Measurements from ENCODE around the gene CEACAM4.
A peak's percentile ranks its signal among the peaks of the same experiment; 100 is the strongest.
"Not testable (repeated sequence)": the region's sequence is repeated elsewhere in the genome, so short reads cannot be mapped to it uniquely, and the experiment has no call there.

The CEACAM4 gene

DNA sequence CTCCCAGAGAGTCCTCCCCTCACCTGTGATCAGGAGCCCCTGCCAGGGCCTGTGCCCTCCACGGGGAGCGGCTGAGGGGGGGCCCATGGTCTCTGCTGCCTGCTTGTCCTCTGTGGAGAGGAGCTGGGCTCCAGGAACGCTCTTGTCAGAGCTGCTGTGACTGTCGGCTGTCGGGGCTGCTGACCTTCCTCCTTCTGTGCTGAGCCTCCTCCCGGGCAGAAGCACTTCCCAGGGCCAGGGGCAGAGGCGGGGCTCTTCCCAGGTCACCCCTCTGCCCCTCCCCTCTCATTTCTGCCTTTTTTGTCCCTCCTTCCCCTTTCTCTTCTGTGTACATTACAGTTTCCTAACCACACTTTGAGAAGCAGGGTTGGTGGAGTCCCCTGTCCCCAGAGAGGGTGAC is at the start of gene CEACAM4:
Gene CEACAM4, minus strand, starts transcription at position 198 of the 400 bp plus-strand sequence. Its CDS starts 111 bp downstream, at position 87.
- DNase-seq (ENCODE audit: low read depth, low spot score) = no peak

- DNase-seq (ENCODE audit: low read depth, low spot score) = no peak
Measured at GRCh38 chr19:41671486-41671885, 44.6 kb upstream of the CEACAM4 start.

DNA sequence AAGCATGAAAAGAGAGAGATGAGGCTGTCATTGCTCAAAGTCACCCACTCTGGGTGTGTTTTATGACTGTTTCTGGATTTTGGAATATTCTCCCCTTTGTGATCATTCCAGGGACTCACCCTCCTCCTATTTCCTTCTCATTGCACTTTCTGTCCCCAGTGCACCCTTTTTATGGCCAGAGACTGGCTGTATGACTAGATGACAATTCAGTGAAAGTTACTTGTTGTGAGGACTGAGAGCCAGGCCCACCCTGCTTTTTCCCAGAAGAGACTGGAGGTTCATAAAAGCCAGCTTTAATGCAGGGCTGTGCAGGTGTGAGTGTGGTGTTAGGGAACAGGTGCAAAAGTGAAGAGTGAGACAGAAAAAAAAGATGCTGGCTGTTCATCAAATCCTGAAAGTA is 43.9 kb upstream of the CEACAM4 start:
- DNase-seq (ENCODE audit: low read depth, low spot score) = no peak

DNA sequence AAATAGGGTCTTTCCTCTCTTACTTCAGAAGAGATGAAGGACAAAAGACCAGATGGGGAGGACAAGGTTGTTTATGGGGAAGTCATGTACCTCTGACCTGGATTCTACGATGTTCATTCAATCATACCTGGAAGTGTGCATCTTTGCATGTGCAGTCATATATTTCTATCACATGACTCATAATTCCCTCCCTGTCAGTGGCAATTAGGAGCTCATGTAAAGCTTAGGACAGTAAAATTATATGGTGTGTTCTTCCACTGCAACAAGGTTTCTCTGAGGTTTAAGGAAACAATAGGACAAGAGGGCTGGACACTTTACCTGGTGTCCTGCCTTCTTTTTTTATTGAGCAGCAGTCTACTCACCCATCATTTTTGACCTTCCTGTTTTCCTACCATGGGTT is 41.4 kb upstream of the CEACAM4 start:
- DNase-seq (ENCODE audit: low read depth, low spot score) = no peak

- no peak for DNase-seq (ENCODE audit: low read depth, low spot score)
Measured at GRCh38 chr19:41666075-41666474, 39.2 kb upstream of the CEACAM4 start.

DNA sequence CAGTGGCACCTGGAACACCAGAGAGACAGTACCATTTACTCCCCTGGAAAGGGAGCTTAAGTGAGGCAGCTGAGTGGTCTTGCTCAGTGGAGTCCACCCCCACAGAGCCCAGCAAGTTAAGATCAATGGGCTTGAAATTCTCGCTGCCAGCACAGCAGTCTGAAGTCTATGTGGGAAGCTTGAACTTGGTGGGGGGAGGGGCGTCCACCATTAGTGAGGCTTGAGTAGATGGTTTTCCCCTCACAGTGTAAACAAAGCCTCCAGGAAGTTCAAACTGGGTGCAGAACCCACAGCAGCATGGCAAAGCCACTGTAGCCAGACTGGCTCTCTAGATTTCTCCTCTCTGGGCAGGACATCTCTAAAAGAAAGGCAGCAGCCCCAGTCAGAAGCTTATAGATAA is 30.3 kb upstream of the CEACAM4 start:
- no peak for DNase-seq (ENCODE audit: low read depth, low spot score)

DNA sequence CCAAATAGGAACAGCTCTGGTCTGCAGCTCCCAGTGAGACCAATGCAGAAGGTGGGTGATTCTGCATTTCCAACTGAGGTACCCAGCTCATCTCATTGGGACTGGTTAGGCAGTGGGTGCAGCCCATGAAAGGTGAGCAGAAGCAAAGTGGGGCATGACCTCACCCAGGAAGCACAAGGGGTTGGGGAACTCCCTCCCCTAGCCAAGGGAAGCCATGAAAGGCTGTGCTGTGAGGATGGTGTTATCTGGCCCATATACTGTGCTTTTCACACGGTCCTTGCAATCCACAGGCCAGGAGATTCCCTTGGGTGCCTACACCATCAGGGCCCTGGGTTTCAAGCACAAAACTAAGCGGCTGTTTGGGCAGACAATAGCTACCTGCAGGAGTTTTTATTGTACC is 29.9 kb upstream of the CEACAM4 start:
- not testable (repeated sequence) for DNase-seq (ENCODE audit: low read depth, low spot score)

- DNase-seq (ENCODE audit: low read depth, low spot score) = no peak
Measured at GRCh38 chr19:41652250-41652649, 25.4 kb upstream of the CEACAM4 start.

DNA sequence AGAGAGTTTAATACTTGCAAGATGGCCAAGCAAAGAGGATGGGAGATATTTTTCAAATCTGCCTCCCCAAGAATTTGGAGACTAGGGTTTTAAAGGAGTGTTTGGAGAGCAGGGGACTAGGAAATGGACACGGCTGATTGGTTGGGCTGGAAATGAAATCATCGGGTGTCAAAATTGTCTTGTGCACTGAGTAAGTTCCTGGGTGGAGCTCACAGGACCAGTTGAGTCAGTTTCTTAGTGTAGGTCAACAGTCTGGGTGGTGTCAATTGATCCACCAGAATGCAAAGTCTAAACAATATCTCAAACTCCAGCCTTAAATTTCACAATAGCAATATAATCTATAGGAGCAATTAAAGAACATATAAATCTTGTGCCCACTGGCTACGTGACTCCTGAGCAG is 23.0 kb upstream of the CEACAM4 start:
- no peak for DNase-seq (ENCODE audit: low read depth, low spot score)

- no peak for DNase-seq (ENCODE audit: low read depth, low spot score)
Measured at GRCh38 chr19:41646589-41647204, 19.8 kb upstream of the CEACAM4 start.

DNA sequence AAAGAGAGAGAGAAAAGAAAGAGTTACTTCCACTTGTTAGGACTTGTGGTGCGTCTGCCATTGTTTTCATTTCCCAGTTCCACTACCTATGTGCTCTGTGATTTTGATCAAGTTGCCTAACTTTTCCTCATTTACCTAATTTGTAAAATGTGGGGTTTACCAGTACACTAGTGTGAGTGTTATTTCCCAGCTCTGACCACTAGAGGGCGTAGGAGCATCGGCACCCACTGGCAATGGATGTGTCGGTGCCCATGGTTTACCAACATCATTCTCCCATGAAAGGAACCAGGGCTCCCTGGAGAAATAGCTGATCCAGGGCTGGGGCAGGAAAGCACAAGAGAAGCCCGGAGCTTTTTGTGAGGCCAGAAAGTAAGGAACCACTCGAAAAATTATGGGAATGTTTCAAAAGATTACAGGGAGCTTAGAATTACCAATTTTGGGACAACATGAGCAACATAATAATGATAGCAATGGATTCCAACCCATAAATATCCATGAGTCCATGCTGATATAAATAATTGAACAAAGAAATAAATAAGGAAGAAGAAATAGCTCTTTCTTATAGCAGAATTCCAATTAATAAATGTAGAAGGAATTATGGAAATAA is 15.1 kb upstream of the CEACAM4 start:
- DNase-seq (ENCODE audit: low read depth, low spot score) = peak; percentile 63

DNA sequence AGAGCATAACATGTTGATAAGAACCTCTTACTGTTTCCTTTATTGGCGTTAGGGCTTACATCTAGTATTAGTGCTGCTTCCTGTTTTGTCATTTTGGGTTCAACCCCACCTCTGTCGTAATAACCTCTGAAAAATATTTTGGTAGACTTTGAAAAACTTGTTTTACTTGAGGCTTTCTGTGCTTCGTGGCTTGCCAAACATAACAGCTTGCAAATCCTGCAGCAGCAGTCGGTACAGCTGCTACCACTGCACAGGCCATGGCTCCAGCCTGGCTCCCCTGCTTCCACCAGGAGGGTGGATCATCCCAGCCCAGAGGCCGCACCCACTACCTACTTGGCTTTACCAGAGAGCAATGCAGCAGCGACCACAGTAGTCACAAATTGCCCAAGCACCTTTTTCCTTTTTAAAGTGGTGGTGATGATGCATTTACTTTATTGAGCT is 11.8 kb upstream of the CEACAM4 start:
- DNase-seq (ENCODE audit: low read depth, low spot score) = no peak

- no peak for DNase-seq (ENCODE audit: low read depth, low spot score)
Measured at GRCh38 chr19:41637484-41637883, 10.6 kb upstream of the CEACAM4 start.

GRCh38 chr19:41627966-41628675 is 1.2 kb upstream of the CEACAM4 start:
- no peak for DNase-seq (ENCODE audit: low read depth, low spot score)

DNA sequence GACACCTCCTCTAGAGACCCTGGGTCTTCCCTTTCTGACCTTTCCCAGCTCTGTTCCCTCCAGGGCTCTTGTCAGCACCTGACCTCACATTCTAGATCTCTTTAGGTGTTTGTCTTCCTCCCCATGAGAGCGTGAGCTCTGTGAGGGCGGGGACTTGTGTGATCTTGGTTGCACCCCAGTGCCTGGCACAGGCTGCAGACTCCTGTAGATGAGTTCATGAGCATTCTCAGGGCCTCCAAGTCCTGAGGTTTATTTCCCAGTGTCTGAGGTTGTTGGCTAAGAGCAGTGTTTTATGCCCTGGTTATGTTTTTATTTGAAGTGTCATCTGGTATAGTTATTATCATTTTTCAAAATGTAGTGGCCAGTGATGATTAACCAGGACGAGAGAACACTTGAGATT is 596 bp downstream of the CEACAM4 start:
- no peak for DNase-seq (ENCODE audit: low read depth, low spot score)

GRCh38 chr19:41624937-41625336 is 1.9 kb downstream of the CEACAM4 start:
- no peak for DNase-seq (ENCODE audit: low read depth, low spot score)

DNA sequence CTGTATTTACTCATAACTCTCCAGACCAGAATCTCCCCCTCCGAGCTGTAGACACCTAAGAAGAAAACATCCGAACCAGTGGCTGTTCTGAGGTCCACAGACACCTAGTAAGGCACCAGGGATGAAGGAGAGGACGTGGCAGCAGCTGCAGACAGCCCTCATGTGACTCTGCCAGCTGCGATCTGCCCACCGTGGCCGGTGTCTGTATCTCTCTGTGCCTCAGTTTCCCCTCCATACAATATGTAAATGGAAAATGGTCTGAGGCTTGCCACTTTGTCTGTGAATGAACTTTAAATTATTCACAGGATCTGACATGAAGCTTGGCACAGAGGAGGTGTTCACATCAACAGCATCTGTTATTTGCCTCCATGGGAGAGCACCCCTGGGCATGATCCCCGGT is 2.4 kb downstream of the CEACAM4 start:
- DNase-seq (ENCODE audit: low read depth, low spot score) = no peak

DNA sequence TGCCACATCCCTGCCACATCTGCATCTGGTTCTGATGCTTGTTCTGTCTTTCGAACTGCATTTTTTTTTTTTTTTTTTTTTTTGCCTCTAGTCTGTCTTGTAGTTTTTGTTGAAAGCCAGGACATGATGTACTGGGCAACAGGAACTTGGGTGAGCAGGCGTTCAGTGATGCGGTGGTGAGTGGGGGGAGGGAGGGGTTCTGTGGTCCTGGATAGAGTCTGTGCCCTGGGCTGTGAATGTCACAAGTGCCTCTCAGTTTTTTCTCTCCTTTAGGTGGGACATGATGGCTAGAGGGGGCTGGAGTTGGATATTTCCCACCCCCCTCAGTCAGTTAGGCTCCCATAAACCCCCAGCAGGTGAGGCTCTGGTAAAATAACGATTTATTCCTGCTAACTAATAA is 3.5 kb downstream of the CEACAM4 start:
- no peak for DNase-seq (ENCODE audit: low read depth, low spot score)

DNA sequence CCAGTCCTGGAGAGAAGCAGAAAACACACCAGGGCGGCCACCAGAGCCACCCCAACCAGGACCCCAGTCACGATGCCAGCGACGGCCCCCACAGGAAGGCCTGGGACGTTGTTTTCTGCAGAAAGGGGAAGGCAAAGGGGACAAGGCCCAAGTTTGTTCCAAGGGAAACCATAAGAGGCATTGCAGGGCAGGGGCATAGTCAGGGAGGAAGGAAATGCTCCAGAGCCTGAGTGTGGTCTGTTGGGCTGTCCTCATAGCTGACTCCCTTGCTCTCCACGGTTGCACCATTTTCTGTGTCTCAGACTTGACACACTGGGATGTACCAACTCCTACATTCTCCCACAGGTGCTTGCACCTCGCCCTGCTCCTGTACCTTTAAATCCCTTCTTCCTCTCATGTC is 5.2 kb downstream of the CEACAM4 start:
- DNase-seq (ENCODE audit: low read depth, low spot score) = no peak

DNA sequence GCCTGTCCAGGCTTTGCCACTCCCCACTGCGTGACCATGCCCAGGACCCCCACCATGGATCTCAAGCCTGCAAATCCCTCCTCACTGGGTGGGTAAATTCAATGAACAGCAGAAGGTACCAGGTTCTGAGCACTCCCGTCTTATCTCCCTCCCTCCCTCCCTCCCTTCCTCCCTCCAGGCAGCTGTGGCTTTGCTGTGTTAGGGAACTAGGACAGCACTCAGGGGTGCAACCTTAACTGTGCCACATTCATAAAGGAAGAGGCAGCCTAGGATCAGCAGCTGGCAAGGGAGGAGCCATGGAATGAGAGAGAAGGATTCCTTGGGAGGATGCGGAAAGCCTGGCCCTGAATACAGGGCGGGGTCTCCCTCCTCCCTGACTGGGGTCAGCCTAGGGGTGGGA is 5.6 kb downstream of the CEACAM4 start:
- no peak for DNase-seq (ENCODE audit: low read depth, low spot score)

- no peak for DNase-seq (ENCODE audit: low read depth, low spot score)
Measured at GRCh38 chr19:41620171-41620570, 6.7 kb downstream of the CEACAM4 start.

GRCh38 chr19:41619018-41619556 is 7.8 kb downstream of the CEACAM4 start:
- DNase-seq (ENCODE audit: low read depth, low spot score) = no peak
